GM21825 (cell line): ENCODE measurements around the gene SLX1A.
A peak's percentile ranks its signal among the peaks of the same experiment; 100 is the strongest.
"Not testable (repeated sequence)": the region's sequence is repeated elsewhere in the genome, so short reads cannot be mapped to it uniquely, and the experiment has no call there.

Source experiments
- ATAC-seq: cut with Tn5 transposase; IDR thresholded peaks from one replicate; pipeline ENCODE4 v1.9.1; 2021; ENCODE audit warnings: mild to moderate bottlenecking, moderate library complexity; ENCODE audit not compliant: unreplicated experiment

The SLX1A gene

GRCh38 chr16:30184096-30184890 is 9.4 kb upstream of the SLX1A start:
- ATAC-seq = no peak

GRCh38 chr16:30184891-30185682 is 8.6 kb upstream of the SLX1A start:
- ATAC-seq = no peak

GRCh38 chr16:30185683-30186421 is 7.8 kb upstream of the SLX1A start:
- ATAC-seq = no peak

- ATAC-seq = no peak
These were observed 7.3 kb upstream of the SLX1A start for GRCh38 chr16:30186444-30186781.

- ATAC-seq = no peak
These were observed 6.7 kb upstream of the SLX1A start for GRCh38 chr16:30186782-30187555.

GRCh38 chr16:30187556-30187865 is 6.2 kb upstream of the SLX1A start:
- ATAC-seq = no peak

- no peak for ATAC-seq
These were observed 5.6 kb upstream of the SLX1A start for GRCh38 chr16:30187971-30188561.

GRCh38 chr16:30191158-30191557 is 2.5 kb upstream of the SLX1A start:
- ATAC-seq = not testable (repeated sequence)

- peak; percentile 14 for ATAC-seq
These were observed 577 bp upstream of the SLX1A start for GRCh38 chr16:30193098-30193497.

- peak; percentile 49 for ATAC-seq
These were observed 674 bp downstream of the SLX1A start for GRCh38 chr16:30194172-30194925.

GRCh38 chr16:30197001-30197400 is 3.3 kb downstream of the SLX1A start:
- not testable (repeated sequence) for ATAC-seq

GRCh38 chr16:30199049-30199448 is 5.4 kb downstream of the SLX1A start, which contains the start of gene SULT1A3:
Gene SULT1A3, plus strand, starts transcription at chr16:30199255. Its CDS starts 1,474 bp downstream, at chr16:30200729.
- ATAC-seq = not testable (repeated sequence)

- not testable (repeated sequence) for ATAC-seq
These were observed 6.1 kb downstream of the SLX1A start for GRCh38 chr16:30199608-30200343.

- ATAC-seq = not testable (repeated sequence)
These were observed 12.0 kb downstream of the SLX1A start for GRCh38 chr16:30205541-30206236.

- ATAC-seq = not testable (repeated sequence)
These were observed 12.6 kb downstream of the SLX1A start for GRCh38 chr16:30206252-30206651.

GRCh38 chr16:30207063-30207704 is 13.5 kb downstream of the SLX1A start:
- not testable (repeated sequence) for ATAC-seq

- not testable (repeated sequence) for ATAC-seq
These were observed 15.4 kb downstream of the SLX1A start for GRCh38 chr16:30209032-30209431.

GRCh38 chr16:30211414-30211813 is 17.7 kb downstream of the SLX1A start:
- ATAC-seq = not testable (repeated sequence)
